Gastrocnemius medialis (tissue), 4 donors: ENCODE data around the gene DIP2A. TPM values are rescaled to one million over a fixed set of nuclear protein-coding genes. Genes with fewer than 3 reads are reported as not detected.
A peak's percentile ranks its signal among the peaks of the same experiment; 100 is the strongest.

Experiments
- ATAC-seq, 2 donors: fragments of 150-250 bp; one replicate each; pipeline ENCODE4 v1.9.1; 2016
- DNase-seq, 2 donors: peaks; one replicate each; pipeline ENCODE4 v3.0.0-alpha.2; 2019
- H3K27ac ChIP-seq, 4 donors: fragments of 200-600 bp; sonication (generic); 1 replicate in 1 of 4; 2 replicates in 3 of 4; pipeline ENCODE4 v1.5.1; 2016 to 2018; ENCODE audit warnings: mild to moderate bottlenecking in 2 of 4, moderate library complexity in 1 of 4
- H3K27me3 ChIP-seq, 3 donors: fragments of 200-600 bp; sonication (generic) in 2 of 3; 1 replicate in 1 of 3; 2 replicates in 2 of 3; pipeline versions ENCODE4 v1.5.1 to v1.6.0; 2016 to 2019; ENCODE audit warnings: mild to moderate bottlenecking in 1 of 3, moderate library complexity in 1 of 3
- H3K36me3 ChIP-seq, 2 donors: fragments of 200-600 bp; sonication (generic) in 1 of 2; one replicate each; pipeline ENCODE4 v1.5.1; 2017 to 2018
- H3K4me1 ChIP-seq, 2 donors: fragments of 200-600 bp; sonication (generic) in 1 of 2; one replicate each; pipeline ENCODE4 v1.5.1; 2016 to 2017; ENCODE audit warnings: mild to moderate bottlenecking in 2 of 2
- H3K4me3 ChIP-seq, 4 donors: fragments of 200-600 bp; sonication (generic) in 3 of 4; 1 replicate in 1 of 4; 2 replicates in 3 of 4; pipeline ENCODE4 v1.5.1; 2016 to 2019; ENCODE audit warnings: mild to moderate bottlenecking in 2 of 4
- H3K9me3 ChIP-seq, 3 donors: fragments of 200-600 bp; sonication (generic) in 2 of 3; 1 replicate in 1 of 3; 2 replicates in 2 of 3; pipeline ENCODE4 v1.5.1; 2016 to 2019
- POLR2A ChIP-seq, 2 donors: fragments of 450-650 bp; IDR thresholded peaks; one replicate each; pipeline ENCODE4 v1.6.1; 2017; ENCODE audit warnings: antibody characterized with exemption in 2 of 2, mild to moderate bottlenecking in 2 of 2, moderate library complexity in 2 of 2
- in situ Hi-C, 4 donors: fragments of 200-750 bp; cut with MboI; loops; one replicate each; pipeline versions ENCODE4 v1.15.0 to v1.8.0; 2017; ENCODE audit warnings: low sequenced_read_pairs in 4 of 4
- intact Hi-C: fragments of 100-400 bp; cut with DNase I; formaldehyde crosslinking; loops from one replicate; pipeline ENCODE4 v1.15.1; 2023; ENCODE audit warnings: low total_unique reads
- total RNA-seq, 4 donors: library from RNA; depleted of rRNA; stranded (reverse); fragments of >200 nt; gene quantifications; one replicate each; pipeline versions ENCODE4 v1.1.0 to v1.2.3, GENCODE V29; 2016
- TF ChIP-seq, protein P1 (sequence below), 5 experiments: fragments of 450-650 bp in 3 of 5; fragments of 200-600 bp in 2 of 5; sonication (generic) in 2 of 5; IDR thresholded peaks in 4 of 5; conservative IDR thresholded peaks in 1 of 5; 1 replicate in 4 of 5; 2 replicates in 1 of 5; pipeline ENCODE4 v1.5.1; 2016 to 2019; ENCODE audit warnings: antibody characterized with exemption in 5 of 5, mild to moderate bottlenecking in 3 of 5, moderate library complexity in 3 of 5

Gene DIP2A
- total RNA-seq, 4 donors from 2014 or later, result 6.3 to 15.5 (median 11.8) TPM

DNA sequence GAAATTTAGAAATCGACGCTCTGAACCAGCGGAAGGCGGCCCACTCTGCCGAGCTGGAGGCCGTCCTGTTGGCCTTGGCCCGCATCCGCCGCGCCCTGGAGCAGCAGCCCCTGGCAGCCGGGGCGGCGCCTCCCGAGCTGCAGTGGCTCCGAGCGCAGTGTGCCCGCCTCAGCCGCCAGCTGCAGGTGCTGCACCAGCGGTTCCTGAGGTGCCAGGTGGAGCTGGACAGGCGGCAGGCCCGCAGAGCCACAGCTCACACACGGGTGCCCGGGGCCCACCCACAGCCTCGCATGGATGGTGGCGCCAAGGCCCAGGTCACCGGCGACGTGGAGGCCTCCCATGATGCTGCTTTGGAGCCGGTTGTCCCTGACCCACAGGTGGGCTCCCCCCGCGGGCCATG lies 47.0 kb upstream of the DIP2A start:
- TF ChIP-seq, protein P1, sequence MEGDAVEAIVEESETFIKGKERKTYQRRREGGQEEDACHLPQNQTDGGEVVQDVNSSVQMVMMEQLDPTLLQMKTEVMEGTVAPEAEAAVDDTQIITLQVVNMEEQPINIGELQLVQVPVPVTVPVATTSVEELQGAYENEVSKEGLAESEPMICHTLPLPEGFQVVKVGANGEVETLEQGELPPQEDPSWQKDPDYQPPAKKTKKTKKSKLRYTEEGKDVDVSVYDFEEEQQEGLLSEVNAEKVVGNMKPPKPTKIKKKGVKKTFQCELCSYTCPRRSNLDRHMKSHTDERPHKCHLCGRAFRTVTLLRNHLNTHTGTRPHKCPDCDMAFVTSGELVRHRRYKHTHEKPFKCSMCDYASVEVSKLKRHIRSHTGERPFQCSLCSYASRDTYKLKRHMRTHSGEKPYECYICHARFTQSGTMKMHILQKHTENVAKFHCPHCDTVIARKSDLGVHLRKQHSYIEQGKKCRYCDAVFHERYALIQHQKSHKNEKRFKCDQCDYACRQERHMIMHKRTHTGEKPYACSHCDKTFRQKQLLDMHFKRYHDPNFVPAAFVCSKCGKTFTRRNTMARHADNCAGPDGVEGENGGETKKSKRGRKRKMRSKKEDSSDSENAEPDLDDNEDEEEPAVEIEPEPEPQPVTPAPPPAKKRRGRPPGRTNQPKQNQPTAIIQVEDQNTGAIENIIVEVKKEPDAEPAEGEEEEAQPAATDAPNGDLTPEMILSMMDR (IDR thresholded peaks at IDR 0.05 in 4 of 5, conservative IDR thresholded peaks at IDR 0.05 in 1 of 5), result peak in 1 of 5 experiments; percentile 9
- no peak for TF ChIP-seq POLR2A (IDR thresholded peaks at IDR 0.05)
- Histone ChIP-seq H3K36me3 (peaks cover 0 to 76% of the 10 kb centered on the region in 2 donors), H3K27me3 (no peaks in the 10 kb centered on the region), H3K4me3 (no peak overlapping the region), H3K9me3 (no peaks in the 10 kb centered on the region), H3K27ac (peak overlapping the region in 2 of 4 donors; percentile 44 to 64), H3K4me1 (no peaks in the 10 kb centered on the region)
- in situ Hi-C loops, result no loop called here
- DNase-seq (no peak), ATAC-seq (no peak)
- intact Hi-C loops, result no loop called here

DNA sequence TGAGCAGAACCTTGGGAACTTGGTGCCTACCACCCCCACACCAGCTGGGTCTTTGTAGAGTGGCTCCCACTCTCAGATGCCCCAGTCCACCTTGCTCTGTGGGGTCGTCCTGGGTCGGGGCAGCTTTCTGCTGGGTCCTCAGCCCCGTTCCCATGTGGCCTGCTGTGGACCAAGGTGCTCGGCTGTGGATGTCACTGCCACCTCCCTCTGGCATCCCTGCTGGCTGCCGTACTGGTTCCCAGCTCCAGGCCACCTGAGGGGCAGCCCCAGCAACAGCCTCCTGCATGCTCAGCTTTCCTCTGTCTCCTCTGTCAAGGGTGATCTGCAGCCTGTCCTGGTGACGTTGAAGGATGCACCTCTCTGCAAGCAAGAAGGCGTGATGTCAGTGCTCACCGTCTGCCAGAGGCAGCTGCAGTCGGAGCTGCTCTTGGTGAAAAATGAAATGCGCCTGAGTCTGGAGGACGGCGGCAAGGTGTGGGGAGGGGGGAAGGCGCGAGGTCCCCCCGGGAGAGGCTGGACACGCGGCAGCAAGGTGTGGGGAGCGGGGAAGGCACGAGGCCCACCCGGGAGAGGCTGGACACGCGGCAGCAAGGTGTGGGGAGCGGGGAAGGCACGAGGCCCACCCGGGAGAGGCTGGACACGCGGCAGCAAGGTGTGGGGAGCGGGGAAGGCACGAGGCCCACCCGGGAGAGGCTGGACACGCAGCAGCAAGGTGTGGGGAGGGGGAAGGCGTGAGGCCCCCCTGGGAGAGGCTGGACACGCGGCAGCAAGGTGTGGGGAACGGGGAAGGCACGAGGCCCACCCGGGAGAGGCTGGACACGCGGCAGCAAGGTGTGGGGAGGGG lies 45.9 kb upstream of the DIP2A start:
- H3K36me3 ChIP-seq, result peaks cover 0 to 81% of the 10 kb centered on the region in 2 donors

DNA sequence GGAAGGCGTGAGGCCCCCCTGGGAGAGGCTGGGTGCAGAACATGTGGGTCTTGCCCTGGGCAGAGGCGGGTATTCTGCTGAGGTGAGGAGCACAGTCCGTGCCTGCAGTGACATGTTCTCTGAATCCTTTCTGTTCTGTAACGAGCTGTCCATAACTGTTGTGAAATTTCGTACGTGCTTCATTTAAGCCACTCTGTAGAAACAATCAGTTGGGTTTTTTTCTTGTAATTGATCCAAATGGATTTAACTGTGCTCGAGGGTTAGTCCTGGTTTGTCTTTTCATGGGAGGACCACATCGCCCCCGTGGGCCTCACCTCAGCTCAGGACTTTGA lies 45.4 kb upstream of the DIP2A start:
- in situ Hi-C loops (no loop called here), intact Hi-C loops (no loop called here)
- no peaks in the 10 kb centered on the region for H3K4me1 ChIP-seq
- H3K27ac ChIP-seq, result peak overlapping the region in 2 of 4 donors; percentile 2 to 28
- no peak overlapping the region for H3K4me3 ChIP-seq
- H3K27me3 ChIP-seq, result no peaks in the 10 kb centered on the region
- TF ChIP-seq, protein P1 (IDR thresholded peaks at IDR 0.05 in 4 of 5, conservative IDR thresholded peaks at IDR 0.05 in 1 of 5), result no peak
- H3K9me3 ChIP-seq, result no peaks in the 10 kb centered on the region
- ATAC-seq (peak in 1 of 2 donors; percentile 11), DNase-seq (no peak)
- peaks cover 0 to 83% of the 10 kb centered on the region in 2 donors for H3K36me3 ChIP-seq

More for the DNA sequence above, 45.9 kb upstream of the DIP2A start:
- no peaks in the 10 kb centered on the region for H3K4me1 ChIP-seq
- no peak for TF ChIP-seq POLR2A (IDR thresholded peaks at IDR 0.05)
- TF ChIP-seq, protein P1 (IDR thresholded peaks at IDR 0.05 in 4 of 5, conservative IDR thresholded peaks at IDR 0.05 in 1 of 5), result no peak
- DNase-seq (no peak), ATAC-seq (no peak)
- in situ Hi-C loops (no loop called here), intact Hi-C loops (no loop called here)
- peak overlapping the region in 3 of 4 donors; percentile 28 to 64 (median 44) for H3K27ac ChIP-seq
- no peaks in the 10 kb centered on the region for H3K27me3 ChIP-seq
- H3K4me3 ChIP-seq, result no peak overlapping the region
- H3K9me3 ChIP-seq, result no peaks in the 10 kb centered on the region

DNA sequence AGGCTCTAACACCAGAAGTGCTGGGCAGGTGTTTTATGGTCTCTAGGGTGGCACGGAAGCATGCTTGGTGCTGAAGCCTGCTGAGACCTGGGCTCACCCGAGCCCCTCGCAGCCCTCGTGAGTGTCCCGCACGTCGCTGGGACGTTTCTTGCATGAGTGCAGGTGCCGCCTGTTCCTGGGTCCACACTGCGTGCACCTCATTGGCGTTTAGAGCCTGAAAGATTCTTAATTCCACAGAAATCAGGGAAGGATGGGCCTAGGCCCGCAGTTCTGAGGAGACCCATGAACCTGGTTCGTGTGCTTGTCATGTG lies 43.8 kb upstream of the DIP2A start:
- no peaks in the 10 kb centered on the region for H3K27me3 ChIP-seq
- H3K9me3 ChIP-seq, result no peaks in the 10 kb centered on the region
- TF ChIP-seq, protein P1 (IDR thresholded peaks at IDR 0.05 in 4 of 5, conservative IDR thresholded peaks at IDR 0.05 in 1 of 5), result no peak
- TF ChIP-seq POLR2A (IDR thresholded peaks at IDR 0.05), result no peak
- H3K27ac ChIP-seq, result peak overlapping the region in 2 of 4 donors; percentile 18 to 39
- no peak for ATAC-seq
- no peak for DNase-seq
- no peaks in the 10 kb centered on the region for H3K4me1 ChIP-seq
- peaks cover 0 to 85% of the 10 kb centered on the region in 2 donors for H3K36me3 ChIP-seq
- H3K4me3 ChIP-seq, result no peak overlapping the region
- intact Hi-C loops, result no loop called here
- in situ Hi-C loops, result no loop called here
